DND-41 (cell line): ENCODE measurements around the gene MSL1.

ENCODE experiments used
- ATAC-seq: fragments of 200-7000 bp; cut with Tn5 transposase; 3 replicates; pipeline ENCODE4 v1.9.1; 2021; ENCODE audit warnings: low read depth; ENCODE audit not compliant: insufficient read depth
- DNase-seq: peaks from one replicate; pipeline ENCODE4 v3.0.0-alpha.2; 2020
- H2AFZ ChIP-seq: 2 replicates; pipeline ENCODE4 v1.6.0; 2012; ENCODE audit warnings: low read depth, low read length
- H3K27ac ChIP-seq: 2 replicates; pipeline ENCODE4 v1.5.1; 2012; ENCODE audit warnings: low read length, inconsistent platforms
- H3K27me3 ChIP-seq: fragments of 200-600 bp; sonication (generic); 2 replicates; pipeline ENCODE4 v1.6.0; 2012; ENCODE audit warnings: low read length, mild to moderate bottlenecking, inconsistent platforms; ENCODE audit not compliant: insufficient read depth, poor library complexity
- H3K36me3 ChIP-seq: 2 replicates; pipeline ENCODE4 v1.5.1; 2012; ENCODE audit warnings: low read length, inconsistent platforms; ENCODE audit not compliant: insufficient read depth
- H3K4me1 ChIP-seq: 2 replicates; pipeline ENCODE4 v1.5.1; 2012; ENCODE audit warnings: mild to moderate bottlenecking, low read length; ENCODE audit not compliant: insufficient read depth
- H3K4me2 ChIP-seq: 2 replicates; pipeline ENCODE4 v1.6.0; 2012; ENCODE audit warnings: mild to moderate bottlenecking, moderate library complexity, low read length, inconsistent platforms; ENCODE audit not compliant: insufficient read depth
- H3K4me3 ChIP-seq, 2 experiments: fragments of 200-600 bp in 1 of 2; shearing (Covaris generic) in 1 of 2; 2 replicates each; pipeline ENCODE4 v1.5.1; 2012 to 2016; ENCODE audit warnings: inconsistent platforms in 2 of 2, low read length in 2 of 2, mild to moderate bottlenecking in 2 of 2, low read depth in 1 of 2, moderate library complexity in 1 of 2
- H3K79me2 ChIP-seq: 2 replicates; pipeline ENCODE4 v1.6.0; 2012; ENCODE audit warnings: low read length, inconsistent platforms; ENCODE audit not compliant: insufficient read depth
- H3K9ac ChIP-seq: 2 replicates; pipeline ENCODE4 v1.6.0; 2012; ENCODE audit warnings: low read depth, mild to moderate bottlenecking, inconsistent platforms, low read length, moderate library complexity
- H3K9me3 ChIP-seq: 2 replicates; pipeline ENCODE4 v1.5.1; 2012; ENCODE audit warnings: low read length, moderate library complexity, mild to moderate bottlenecking, inconsistent platforms; ENCODE audit not compliant: insufficient read depth, severe bottlenecking
- H4K20me1 ChIP-seq: 2 replicates; pipeline ENCODE4 v1.6.0; 2012; ENCODE audit warnings: low read length; ENCODE audit not compliant: insufficient read depth
- EZH2 ChIP-seq: IDR thresholded peaks from 3 replicates; pipeline ENCODE4 v1.6.1; 2012; ENCODE audit warnings: borderline replicate concordance, low read depth, mild to moderate bottlenecking, moderate library complexity, low read length, inconsistent platforms; ENCODE audit not compliant: severe bottlenecking
- TF ChIP-seq, protein P1 (sequence below): IDR thresholded peaks from 2 replicates; pipeline ENCODE4 v1.5.1; 2012; ENCODE audit warnings: borderline replicate concordance, low read length, moderate library complexity, mild to moderate bottlenecking; ENCODE audit not compliant: poor library complexity, severe bottlenecking; ENCODE audit errors: extremely low read depth

Gene MSL1

DNA sequence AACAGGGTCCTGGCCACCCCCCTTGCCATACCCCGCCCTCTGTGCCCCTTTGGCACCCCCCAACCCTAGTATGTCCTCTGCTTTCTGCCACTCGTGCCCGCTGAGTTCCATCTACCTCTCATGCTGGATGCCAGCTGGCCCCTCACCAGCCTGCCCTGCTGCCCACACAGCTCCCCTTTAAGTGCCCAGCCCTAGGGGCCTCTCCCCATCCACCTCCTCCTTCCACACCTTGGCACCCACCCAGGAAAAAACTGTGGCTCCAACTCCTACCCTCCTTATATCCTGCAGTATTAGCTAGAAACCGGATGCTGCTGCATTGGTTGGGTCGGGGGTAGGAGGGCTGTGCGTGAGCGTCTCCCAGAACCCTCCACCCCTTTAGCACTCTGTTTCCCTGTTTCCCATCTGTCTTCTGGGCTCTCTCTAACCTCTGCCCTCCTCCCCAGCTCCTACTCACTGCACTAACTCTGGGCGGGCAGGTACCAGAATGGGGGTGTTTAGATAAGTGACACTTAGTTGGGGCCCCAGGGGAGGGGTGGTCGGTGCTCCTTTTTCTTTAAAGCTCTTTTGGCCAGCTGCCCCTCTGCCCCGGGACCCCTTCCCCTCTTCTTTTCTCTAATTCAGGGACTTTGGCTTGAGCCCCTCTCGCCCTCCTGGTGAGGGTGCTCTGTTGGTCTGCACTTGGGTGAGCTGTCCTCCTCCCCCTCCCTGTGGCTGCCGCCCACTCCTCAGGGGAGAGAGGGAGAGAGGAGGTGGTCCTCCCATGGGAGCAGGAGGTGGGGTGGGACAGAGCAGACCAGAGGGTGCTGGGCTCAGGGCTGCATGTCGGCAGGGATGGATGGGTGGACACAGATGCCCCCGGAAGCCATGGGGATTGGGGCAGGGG is 31.3 kb upstream of the MSL1 start:
- Histone ChIP-seq H3K4me2 (no peak overlapping the region), H3K9me3 (no peaks in the 10 kb centered on the region), H3K27me3 (no peaks in the 10 kb centered on the region), H2AFZ (no peak overlapping the region), H3K4me3 (no peak overlapping the region), H3K4me1 (no peaks in the 10 kb centered on the region), H4K20me1 (no peaks in the 10 kb centered on the region), H3K36me3 (peaks cover 66% of the 10 kb centered on the region), H3K27ac (no peak overlapping the region), H3K9ac (no peak overlapping the region), H3K79me2 (no peaks in the 10 kb centered on the region)
- TF ChIP-seq, protein P1, sequence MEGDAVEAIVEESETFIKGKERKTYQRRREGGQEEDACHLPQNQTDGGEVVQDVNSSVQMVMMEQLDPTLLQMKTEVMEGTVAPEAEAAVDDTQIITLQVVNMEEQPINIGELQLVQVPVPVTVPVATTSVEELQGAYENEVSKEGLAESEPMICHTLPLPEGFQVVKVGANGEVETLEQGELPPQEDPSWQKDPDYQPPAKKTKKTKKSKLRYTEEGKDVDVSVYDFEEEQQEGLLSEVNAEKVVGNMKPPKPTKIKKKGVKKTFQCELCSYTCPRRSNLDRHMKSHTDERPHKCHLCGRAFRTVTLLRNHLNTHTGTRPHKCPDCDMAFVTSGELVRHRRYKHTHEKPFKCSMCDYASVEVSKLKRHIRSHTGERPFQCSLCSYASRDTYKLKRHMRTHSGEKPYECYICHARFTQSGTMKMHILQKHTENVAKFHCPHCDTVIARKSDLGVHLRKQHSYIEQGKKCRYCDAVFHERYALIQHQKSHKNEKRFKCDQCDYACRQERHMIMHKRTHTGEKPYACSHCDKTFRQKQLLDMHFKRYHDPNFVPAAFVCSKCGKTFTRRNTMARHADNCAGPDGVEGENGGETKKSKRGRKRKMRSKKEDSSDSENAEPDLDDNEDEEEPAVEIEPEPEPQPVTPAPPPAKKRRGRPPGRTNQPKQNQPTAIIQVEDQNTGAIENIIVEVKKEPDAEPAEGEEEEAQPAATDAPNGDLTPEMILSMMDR: no peak
- no peak for TF ChIP-seq EZH2
- DNase-seq (no peak), ATAC-seq (no peak)

DNA sequence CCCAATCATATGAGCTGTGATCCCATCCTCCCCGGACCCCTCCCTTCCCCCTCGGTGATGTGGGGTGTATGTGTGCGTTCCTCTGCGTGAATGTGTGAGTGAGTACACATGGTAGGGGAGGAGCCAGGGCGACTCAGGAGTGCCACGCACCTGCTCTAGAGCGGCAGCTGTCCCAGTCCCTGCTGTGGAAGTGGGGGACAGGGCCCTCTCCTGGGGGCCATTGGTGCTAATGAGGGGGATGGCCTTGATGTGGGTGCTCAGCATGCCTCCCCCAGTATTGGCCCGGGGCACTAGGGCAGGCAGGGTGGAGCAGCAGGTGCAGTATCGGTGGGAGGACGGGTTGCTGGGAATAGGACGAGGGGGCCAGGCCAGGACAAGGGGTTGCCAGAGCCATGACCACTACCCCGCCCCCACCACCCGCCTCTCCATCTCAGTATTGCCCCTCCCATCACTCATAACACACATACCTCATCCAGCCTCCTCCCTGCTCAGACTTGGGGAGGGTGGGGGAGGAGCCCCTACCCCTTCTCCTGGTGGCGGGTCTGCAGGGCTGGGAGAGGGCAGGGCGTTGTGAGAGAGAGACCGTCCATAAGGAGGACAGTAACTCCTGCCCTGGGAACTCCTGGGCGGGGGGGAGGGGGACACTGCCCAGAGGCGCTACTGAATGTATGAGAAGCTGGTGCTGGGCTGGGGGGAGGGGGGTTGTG is 29.9 kb upstream of the MSL1 start:
- DNase-seq (no peak), ATAC-seq (no peak)
- Histone ChIP-seq H3K9me3 (no peaks in the 10 kb centered on the region), H3K4me1 (no peaks in the 10 kb centered on the region), H3K4me2 (no peak overlapping the region), H3K27me3 (no peaks in the 10 kb centered on the region), H4K20me1 (no peaks in the 10 kb centered on the region), H3K79me2 (no peaks in the 10 kb centered on the region), H3K4me3 (no peak overlapping the region), H3K27ac (no peak overlapping the region), H3K36me3 (peaks cover 68% of the 10 kb centered on the region), H3K9ac (no peak overlapping the region), H2AFZ (no peak overlapping the region)
- TF ChIP-seq, protein P1: no peak
- no peak for TF ChIP-seq EZH2

DNA sequence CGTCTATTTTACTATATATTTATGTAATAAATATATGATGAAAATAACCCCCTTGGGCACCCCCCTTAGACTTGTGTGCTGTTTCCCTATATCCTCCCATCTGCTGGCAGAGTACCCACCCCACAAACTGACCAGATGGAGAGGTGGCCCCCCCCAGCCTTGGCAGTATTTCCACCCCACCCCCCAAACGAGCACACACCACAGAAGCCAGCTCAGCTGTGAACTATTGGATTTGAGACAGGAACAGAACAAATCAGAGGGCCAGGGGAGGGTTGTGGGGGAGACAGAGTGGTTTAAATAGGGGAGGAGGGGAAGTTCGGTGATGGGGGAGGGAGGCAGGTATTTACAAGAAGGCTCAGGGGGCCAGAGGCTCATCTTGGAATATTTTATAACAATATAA is 29.2 kb upstream of the MSL1 start:
- Histone ChIP-seq H3K4me2 (no peak overlapping the region), H3K4me3 (no peak overlapping the region), H3K79me2 (no peaks in the 10 kb centered on the region), H2AFZ (no peak overlapping the region), H3K27ac (no peak overlapping the region), H3K4me1 (peaks cover 2% of the 10 kb centered on the region; the same call in 1 of the 2 replicates), H3K9me3 (no peaks in the 10 kb centered on the region), H4K20me1 (no peaks in the 10 kb centered on the region), H3K36me3 (peaks cover 68% of the 10 kb centered on the region), H3K27me3 (no peaks in the 10 kb centered on the region), H3K9ac (no peak overlapping the region)
- DNase-seq: no peak
- TF ChIP-seq, protein P1: no peak
- TF ChIP-seq EZH2: no peak
- no peak for ATAC-seq
